HuH-7.5 (cell line): Measurements from ENCODE around the gene VWA8.
"Not testable (repeated sequence)": the region's sequence is repeated elsewhere in the genome, so short reads cannot be mapped to it uniquely, and the experiment has no call there.

ENCODE experiments used
- DNase-seq: peaks from one replicate; pipeline ENCODE4 v3.0.0; 2011; ENCODE audit warnings: low spot score

VWA8 gene

DNA sequence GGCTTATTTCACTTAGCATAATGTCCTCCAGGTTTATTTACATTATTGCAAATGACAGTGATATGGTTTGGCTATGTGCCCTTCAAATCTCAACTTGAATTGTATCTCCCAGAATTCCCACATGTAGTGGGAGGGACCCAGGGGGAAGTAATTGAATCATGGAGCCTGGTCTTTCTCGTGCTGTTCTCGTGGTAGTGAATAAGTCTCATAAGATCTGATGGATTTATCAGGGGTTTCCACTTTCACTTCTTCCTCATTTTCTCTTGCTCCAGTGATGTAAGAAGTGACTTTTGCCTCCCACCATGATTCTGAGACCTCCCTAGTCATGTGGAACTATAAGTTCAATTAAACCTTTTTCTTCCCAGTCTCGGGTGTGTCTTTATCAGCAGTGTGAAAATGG is 109.6 kb downstream of the VWA8 start:
- DNase-seq = no peak

DNA sequence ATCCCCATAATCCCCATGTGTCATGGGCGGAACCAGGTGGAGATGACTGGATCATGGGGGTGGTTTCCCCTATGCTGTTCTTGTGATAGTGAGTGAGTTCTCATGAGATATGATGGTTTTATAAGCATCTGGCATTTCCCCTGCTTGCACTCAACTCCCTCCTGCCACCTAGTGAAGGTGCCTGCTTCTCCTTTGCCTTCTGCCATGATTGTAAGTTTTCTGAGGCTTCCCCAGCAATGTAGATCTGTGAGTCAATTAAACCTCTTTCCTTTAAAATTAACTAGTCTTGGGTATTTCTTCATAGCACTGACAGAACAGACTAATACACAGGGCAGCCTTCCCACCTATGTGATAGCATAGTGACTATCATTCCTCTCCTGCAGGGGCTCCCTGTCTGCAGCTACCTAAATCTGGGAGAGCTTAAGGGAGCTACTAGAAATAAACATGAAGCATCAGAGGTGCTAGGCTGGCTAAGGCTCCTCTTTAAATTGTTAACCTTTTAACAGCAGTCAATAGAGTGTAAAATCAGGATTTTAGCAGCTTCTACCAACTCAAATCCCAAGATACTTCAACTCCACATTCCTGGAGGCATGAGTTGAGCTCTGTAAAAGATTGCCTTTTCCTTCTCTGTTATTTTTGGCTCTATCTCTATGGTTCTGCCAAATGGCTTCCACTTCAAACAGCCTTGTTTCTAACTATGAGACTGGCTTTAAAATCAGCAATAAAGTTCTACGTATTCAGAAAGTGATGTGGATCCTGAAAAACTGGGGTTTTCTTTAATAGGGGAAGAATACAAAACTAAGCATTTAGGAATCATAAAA is 112.3 kb downstream of the VWA8 start:
- no peak for DNase-seq

DNA sequence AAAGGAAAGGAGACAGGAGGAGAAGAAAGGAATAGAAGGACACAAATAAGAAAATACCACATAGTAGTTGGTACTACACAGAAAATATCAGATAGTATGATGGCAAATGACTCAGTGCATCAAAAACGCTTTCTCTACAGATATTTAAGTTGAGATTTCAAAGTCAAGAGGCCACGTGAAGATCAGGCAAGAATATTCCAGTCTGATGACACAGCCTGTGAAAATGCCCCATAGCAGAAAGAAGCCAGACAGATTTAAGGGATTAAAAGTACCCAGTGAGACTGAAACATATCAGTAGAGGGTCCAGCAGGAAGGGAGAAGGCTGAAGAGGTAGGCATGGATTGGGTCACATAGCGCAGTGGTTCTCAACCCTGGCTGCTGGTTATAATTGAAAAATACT is 113.7 kb downstream of the VWA8 start:
- no peak for DNase-seq

DNA sequence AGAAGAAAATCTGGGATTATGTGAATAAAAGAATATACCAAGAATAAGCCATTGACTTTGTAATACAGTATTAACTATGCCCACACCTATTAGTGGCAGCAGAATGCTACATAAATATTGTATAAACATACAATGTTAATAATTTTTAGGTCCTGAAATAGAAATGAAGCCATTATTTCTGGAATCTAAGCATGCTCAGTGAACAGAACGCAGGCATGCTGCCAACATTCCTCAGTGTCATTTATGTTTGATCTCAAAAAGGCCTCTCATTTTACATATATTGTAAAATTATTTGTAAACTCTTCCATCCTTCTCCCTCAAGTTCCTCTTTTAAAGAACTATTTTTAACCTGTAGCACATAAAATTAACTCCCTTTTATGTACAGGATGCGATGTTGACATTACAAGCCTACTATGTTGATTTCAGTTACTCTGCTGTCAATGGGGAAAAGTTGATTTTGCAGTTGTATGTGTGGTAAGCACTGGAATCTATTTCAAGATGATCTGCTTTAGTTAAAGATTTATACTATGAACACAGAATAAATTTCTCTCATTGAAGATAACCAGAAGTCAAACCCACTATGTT is 118.8 kb downstream of the VWA8 start:
- DNase-seq = no peak

DNA sequence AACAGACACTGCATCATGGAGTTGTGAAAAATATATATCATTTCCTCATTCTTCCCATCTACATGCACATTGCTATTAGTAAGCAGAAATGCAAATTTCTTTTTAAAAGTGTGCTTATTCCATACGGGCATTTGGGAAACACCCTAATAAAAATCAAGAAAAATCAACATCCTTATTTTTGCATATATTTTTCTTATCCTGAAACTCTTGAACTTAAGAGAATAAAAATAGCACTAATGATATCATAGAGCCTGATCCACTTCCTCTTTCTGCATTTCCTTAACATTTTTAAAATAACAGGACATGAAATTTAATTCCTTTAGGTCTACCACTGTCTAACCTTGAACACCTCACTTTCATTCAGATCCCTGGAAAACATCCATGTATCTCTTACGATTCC is 123.3 kb downstream of the VWA8 start:
- DNase-seq = no peak

DNA sequence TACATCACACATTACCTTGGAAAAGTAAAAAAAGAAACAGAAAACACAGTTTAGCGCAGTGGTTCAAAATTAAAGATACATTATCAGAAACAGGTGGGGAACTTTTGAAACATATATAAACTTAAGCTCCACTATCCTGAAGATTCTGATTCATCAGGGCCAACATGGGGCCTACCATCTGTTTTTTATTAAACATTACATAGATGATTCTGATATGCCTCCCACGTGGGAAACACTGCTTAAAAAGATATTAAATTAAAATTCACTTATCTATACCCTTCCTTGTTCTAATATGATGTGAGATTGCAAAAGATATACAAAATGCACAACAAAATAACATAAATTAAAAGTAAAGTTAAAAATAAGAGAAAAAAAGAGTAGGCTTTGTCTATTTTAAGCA is 125.0 kb downstream of the VWA8 start:
- no peak for DNase-seq

DNA sequence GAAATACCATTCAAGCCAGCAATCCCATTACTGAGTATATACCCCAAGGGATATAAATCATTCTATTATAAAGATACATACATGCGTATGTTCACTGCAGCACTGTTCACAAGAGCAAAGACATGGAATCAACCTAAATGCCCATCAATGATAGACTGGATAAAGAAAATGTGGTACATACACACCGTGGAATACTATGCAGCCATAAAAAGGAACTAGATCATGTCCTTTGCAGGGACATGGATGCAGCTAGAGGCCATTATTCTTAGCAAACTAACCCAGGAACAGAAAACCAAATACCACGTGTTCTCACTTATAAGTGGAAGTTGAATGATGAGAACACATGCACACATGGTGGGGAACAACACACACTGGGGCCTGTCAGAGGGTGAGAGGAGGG is 126.2 kb downstream of the VWA8 start:
- not testable (repeated sequence) for DNase-seq

DNA sequence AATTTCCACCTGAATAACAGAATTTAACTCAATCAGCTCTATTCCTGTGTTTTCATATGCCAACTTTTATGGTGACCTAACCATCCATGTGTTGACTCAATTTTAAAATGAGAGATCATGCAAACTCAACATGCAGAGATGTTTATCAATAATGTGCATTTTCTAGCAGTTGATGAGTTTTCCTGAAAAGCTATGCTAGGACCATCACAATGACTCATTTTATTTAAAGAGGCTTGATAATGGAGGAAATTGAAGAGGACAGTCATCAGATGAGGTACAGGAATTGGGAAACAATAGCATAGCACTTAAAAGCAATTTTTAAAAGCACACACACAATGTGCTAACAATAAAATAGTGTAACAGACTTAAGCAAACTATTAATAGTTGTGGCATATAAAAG is 127.1 kb downstream of the VWA8 start:
- no peak for DNase-seq

DNA sequence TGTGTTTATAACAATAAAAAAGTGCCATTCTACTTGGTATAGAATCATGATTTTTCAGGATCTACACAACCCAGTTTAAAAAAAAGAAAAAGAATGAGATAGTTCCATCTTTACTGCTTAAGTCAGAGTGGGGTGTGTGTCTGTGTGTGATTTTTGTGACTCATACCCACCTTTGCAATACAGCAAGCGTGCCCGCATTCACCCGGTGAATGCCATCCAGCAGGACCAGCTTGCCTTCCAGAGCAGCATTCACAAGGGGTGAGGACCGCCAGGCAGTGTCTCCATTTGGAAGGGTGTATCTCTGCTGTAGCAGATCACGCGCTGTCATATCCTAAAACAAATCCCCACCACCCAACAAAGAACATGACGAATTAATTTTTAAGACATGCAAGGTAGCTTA is 127.7 kb downstream of the VWA8 start:
- no peak for DNase-seq

DNA sequence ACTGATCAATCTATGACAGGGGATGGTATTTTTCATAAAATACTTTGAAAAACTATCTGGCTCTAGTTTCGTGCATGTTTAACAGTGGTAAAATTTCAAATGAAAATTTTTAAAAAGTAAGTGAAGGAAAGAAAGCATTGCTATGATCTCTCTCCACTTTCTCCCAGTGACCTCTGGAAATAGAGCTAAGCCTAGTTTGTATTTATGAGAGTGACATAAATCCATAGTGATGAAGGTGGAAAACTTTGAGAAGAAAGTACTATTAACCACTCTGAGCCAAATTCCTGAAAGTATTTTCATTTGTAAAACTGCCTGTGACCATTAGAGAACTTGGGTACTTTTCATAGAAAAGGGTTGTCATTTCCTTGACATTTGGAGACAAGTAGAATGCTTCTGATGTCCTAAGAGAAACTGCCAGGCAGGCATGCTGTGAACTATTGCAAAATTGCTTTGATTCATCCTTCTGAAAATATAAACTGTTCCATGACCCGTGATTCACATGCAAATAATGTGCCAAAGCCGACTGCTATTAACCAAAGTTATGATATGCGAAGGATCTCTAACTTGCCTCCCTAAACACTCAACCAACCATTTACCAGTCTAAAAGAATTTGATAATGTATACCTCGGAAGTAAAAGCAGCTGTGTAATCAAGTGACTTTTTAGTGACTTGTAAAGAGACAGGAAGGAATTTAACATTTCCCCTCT is 133.2 kb downstream of the VWA8 start:
- DNase-seq = no peak

DNA sequence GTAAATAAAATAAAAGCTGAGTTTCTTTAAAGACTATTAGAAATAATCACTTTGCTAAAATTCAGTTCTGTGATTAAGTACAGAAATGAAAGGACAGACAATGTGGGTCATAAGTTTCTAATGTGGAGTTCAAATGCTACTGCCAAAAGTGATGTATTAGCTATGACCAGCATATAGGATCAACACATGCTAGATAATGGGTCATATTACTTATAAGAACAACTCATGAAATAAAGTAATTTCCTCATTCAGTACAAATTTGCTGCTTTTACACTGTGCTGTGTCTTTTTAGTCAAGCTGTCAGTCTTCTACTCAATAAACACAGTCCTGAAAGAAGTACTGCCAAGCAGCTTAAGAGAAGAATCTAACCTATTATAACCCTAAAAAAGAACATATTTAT is 135.2 kb downstream of the VWA8 start:
- DNase-seq = no peak

DNA sequence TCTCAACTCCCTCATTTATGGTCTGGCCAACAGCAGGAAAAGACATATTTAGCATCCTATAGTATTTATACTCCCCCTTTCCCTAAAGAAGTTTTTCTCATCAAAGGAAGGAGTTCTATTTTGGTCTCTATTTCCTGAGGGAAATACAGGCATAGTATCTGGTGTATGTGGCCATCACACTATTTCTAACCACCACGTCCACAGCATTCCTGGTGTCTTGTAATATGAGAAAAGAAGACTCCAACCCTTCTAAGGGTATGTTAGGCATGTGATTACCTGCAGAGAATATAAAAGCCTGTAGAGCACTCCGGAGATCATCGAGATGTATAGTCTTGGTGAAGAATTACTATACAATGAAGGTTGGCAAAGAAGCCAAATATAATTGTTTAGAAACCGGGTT is 137.4 kb downstream of the VWA8 start:
- DNase-seq = no peak

DNA sequence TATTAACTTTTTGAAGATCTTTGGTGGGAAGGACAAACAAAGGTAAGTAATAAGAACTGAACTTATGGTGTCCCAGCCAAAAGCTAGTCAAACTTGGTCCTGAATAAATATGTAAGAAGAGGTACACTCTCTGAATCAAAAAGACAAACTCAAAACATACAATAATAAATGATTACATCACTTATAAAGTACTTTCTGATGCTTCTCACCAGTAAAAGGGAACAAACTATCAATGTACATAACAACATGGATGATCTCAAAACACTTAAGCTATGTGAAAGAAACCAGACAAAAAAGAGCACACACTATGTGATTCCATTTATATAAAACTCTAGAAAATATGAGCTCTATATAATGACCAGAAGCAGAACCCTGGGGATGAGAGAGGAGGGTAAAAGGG is 138.3 kb downstream of the VWA8 start:
- no peak for DNase-seq

DNA sequence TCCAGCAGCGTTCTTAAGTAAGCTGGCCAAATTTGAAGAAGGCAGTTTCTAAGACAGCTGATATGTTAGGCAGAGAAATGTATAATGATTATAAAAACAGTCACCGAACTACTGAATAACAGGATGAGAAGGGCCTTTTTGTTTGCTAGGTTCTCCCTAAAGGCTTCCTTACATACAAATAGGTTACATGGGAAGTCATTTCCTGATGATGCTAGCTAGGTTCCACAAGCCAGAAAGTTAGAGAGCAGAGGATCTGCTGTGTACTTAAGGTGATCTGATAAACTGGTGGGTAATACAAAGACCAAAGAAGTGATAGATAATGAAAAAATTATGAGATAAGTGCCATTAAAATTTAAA is 139.7 kb downstream of the VWA8 start:
- DNase-seq = no peak

DNA sequence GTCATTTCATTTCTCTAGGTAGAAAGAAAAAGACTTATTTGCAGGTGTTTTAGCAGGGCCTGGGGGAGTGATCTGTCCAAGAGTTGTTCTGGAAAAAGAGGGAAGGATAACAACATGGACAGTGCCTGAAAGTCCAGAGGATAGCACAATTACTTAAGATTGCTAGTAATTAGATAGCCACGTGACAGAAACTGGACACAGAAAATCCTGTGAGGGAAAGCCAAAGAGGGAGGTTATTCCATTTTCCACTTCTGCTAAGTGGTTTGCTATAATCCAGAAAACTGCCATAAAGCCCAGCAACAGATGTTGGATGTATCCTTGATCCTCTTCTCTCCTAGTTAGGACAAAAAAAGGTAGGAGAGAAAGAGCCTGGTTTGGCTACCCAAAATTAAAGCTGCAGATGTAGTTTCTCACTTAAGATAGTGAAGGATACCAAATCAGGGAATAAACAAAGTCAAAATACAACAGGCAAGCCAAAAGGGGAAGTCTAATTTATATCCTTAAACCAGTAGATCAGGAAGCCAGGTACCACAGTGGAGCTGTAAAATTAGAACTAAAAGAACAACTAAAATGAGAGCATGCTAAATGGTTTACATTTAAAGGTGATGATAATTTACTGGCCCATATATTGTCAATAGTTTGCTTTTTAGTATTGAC is 140.2 kb downstream of the VWA8 start:
- DNase-seq = no peak

DNA sequence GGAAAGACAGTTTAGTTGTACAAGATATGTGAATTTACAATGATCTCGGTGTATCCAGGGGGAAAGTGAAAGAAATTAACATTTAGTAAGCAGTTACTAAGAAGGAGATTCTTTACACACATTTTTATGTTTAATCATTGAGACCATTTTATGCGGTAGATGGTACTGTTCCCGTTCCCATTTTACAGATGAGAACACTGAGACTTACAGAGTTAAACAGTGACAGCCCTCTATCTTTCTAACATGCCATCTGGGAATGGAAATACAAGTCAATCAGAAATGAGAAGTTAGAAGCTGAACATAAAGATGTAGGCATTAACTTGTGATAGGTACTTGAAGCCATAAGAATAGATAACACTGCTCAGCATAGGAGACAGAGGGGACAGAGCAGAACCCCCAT is 144.9 kb downstream of the VWA8 start:
- DNase-seq = no peak

DNA sequence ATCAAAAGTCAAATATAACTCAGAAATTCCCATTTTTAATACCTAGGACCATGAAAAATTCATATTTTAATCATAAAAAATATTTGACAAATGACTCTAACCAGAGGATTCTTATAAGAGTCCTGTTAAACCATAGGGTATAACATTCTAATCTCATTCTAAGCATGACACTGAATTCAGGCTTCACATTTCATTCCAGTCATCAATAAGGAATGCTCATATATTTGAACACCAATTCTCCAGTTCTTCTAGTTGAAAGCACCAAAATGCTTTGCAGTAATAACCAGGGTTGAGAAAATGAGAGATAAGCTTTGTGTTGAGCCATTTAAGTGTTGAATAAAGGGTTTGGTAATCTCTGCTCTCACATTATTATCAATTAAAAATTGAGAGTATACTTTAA is 147.5 kb downstream of the VWA8 start:
- no peak for DNase-seq

DNA sequence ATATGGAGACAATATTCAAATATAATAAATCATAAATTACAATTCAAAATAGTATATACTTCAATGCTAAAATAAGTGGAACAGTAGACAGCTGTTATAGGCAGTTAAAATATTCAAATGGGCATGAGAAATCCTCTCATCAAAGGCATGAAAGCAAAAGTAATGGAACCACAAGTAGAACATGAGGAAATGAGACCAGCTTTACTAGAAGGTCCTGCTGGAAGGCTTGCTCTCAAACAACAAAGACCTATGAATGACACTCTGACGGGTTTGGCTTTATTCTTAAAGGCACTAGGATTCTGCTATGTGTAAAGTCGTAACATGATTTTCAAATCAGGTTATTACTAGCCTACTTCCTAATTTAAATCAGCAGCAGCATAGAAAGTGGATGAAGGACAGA is 148.1 kb downstream of the VWA8 start:
- DNase-seq = no peak

DNA sequence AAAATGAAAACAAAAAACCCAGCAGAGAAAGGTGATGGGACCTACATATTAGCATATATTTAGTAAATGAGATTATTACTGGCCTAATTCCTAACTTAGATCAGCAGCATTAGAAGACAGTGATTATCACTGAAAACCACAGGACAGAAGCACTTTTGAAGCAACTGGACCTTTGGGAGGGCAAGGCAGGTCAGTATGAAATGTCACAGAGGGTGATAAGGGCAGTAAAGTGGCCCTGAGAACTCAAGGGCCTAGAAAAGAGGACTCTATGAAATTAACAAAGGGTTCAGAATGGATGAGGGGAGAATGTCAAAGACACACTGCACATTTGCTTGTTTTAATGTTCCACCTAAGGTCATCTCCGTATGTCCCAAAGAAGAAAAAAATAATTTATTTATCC is 148.7 kb downstream of the VWA8 start:
- DNase-seq = no peak

DNA sequence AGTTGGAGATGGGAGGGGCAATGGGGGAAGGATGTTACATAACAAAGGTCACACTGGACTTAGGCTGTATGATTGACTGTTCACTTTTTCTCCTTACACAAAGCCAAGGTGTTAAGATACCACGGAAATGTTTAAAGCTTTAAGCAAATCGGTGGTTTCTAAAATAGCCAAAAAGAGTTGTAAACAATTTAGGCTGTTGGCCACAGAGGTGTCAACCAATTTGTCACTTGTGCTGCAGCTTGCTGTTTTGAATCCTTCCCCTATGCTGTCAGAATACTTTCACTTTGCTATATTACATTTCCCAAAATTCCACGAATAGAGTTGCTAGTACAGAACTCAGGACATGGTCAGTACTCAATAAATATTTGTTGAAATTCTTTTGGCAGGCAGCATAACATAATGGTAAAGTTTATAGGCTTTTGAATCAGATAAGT is 149.3 kb downstream of the VWA8 start:
- DNase-seq = no peak

DNA sequence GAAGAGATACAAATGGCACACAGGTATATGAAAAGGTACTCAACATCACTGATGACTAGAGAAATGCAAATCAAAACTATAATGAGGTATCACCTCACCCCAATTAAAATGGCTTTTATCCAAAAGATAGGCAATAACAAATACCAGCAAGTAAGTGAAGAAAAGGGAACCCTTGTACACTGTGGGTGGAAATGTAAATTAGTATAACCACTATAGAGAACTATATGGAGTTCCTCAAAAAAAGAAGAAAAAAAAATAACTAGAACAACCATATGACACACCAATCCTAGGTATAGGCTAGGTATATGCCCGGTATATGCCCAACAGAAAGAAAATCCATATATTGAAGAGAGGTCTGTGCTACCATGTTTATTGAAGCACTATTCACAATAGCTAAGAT is 150.9 kb downstream of the VWA8 start:
- no peak for DNase-seq

DNA sequence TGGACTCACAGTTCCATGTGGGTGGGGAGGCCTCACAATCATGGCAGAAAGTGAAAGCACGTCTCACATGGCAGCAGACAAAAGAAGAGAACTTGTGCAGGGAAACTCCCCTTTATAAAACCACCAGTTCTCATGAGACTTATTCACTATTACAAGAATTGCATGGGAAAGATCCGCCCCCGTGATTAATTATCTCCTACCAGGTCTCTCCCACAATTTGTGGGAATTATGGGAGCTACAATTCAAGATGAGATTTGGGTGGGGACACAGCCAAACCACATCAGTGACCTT is 157.5 kb downstream of the VWA8 start:
- not testable (repeated sequence) for DNase-seq
